Right lobe of liver (tissue), 6 donors: ENCODE measurements around the gene F13A1. TPM values are rescaled to one million over a fixed set of nuclear protein-coding genes. Genes with fewer than 3 reads are reported as not detected.

Source experiments
- ATAC-seq, 4 donors: fragments of 200-7000 bp; cut with Tn5 transposase; one replicate each; pipeline ENCODE4 v1.9.1; 2020; ENCODE audit warnings: mild to moderate bottlenecking in 4 of 4, moderate library complexity in 4 of 4
- DNase-seq, 3 donors: peaks; one replicate each; pipeline ENCODE4 v3.0.0-alpha.2; 2020
- H3K27ac ChIP-seq, 3 donors: fragments of 200-600 bp; one replicate each; pipeline ENCODE4 v1.8.0; 2022
- H3K27me3 ChIP-seq, 2 donors: fragments of 200-600 bp; one replicate each; pipeline ENCODE4 v1.8.0; 2022
- H3K36me3 ChIP-seq, 4 donors: fragments of 200-600 bp; sonication (generic) in 1 of 4; one replicate each; pipeline versions ENCODE4 v1.5.1 to v1.8.0; 2017 to 2022; ENCODE audit warnings: control low read depth in 1 of 4
- H3K4me1 ChIP-seq, 4 donors: fragments of 200-600 bp; sonication (generic) in 1 of 4; one replicate each; pipeline versions ENCODE4 v1.5.1 to v1.8.0; 2017 to 2022; ENCODE audit warnings: control low read depth in 1 of 4
- H3K4me3 ChIP-seq, 3 donors: fragments of 200-600 bp; one replicate each; pipeline ENCODE4 v1.8.0; 2022
- H3K9me3 ChIP-seq, 4 donors: fragments of 200-600 bp; sonication (generic) in 1 of 4; one replicate each; pipeline versions ENCODE4 v1.5.1 to v1.8.0; 2017 to 2022; ENCODE audit warnings: control low read depth in 1 of 4
- POLR2A ChIP-seq: fragments of 450-650 bp; IDR thresholded peaks from one replicate; pipeline ENCODE4 v1.6.1; 2017; ENCODE audit warnings: antibody characterized with exemption, mild to moderate bottlenecking
- WGBS: methylation state at CpG from one replicate; pipeline ENCODE4 v1.1.6; 2018; ENCODE audit warnings: low coverage, low lambda C conversion rate; ENCODE audit not compliant: insufficient coverage; ENCODE audit errors: missing lambda C conversion rate; 5-methylcytosine and 5-hydroxymethylcytosine counted together
- intact Hi-C, 2 donors: fragments of 100-400 bp; cut with DNase I; formaldehyde crosslinking; loops; one replicate each; pipeline versions ENCODE4 v1.11.2 to v1.14.1; 2022
- total RNA-seq, 6 experiments: library from RNA; depleted of rRNA in 2 of 6; stranded (reverse); fragments of >200 nt in 2 of 6; fragmentation: NEBNext Ultra II Directional in 3 of 6; extraction: Animal tissue kit (Norgen Biotek cat#: 25700) in 3 of 6; gene quantifications; one replicate each; pipeline versions ENCODE4 v1.1.0 to v1.2.4, GENCODE V29; 2016 to 2023
- TF ChIP-seq, protein P1 (sequence below), 4 donors: fragments of 200-600 bp in 3 of 4; fragments of 450-650 bp in 1 of 4; IDR thresholded peaks; one replicate each; pipeline versions ENCODE4 v1.5.1 to v1.8.0; 2016 to 2022; ENCODE audit warnings: antibody characterized with exemption in 4 of 4, mild to moderate bottlenecking in 2 of 4
- donor health status: DM: no; HTN: yes; CAD: no.
- donor health status: DM: no; HTN: no; CAD: no.
- donor health status: DM: no; HTN: no; CAD: no.
- donor health status: DM: no; HTN: yes; CAD: no.
- donor health status: DM: no; HTN: yes; CAD: no.

F13A1 gene
- total RNA-seq, 6 experiments from 2014 or later: 0.86 to 10.1 (median 2.1) TPM

DNA sequence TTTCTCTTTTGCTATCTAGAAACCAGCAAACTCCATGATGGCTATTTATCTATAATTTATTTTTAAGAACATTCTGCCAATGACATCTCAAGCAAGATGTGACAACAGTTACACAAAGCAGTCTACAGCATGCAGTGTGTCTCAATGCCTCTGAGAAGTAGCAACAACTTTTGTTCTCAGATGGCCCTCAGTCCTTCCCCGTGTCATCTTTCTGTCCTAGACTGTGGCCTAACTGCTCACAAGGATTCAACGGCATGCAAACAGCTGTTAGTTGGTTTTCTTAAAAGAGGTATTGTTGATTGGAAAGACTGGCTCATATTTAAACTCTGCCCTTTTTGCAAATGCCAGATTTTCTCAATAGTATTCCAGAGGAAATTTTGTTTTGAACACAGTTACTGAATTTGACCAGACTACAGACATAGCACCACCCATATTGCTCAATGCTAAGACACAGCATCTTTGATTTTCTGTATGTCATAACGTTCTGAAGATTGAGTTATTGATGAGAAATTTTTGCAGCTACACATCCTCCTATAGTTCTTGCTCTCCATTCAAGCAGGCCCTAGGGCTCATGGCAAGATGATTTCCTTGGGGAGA lies 26.1 kb upstream of the F13A1 start:
- no peaks in the 10 kb centered on the region for H3K36me3 ChIP-seq
- no peak overlapping the region for H3K4me3 ChIP-seq
- no peaks in the 10 kb centered on the region for H3K9me3 ChIP-seq
- TF ChIP-seq POLR2A: no peak
- TF ChIP-seq, protein P1, sequence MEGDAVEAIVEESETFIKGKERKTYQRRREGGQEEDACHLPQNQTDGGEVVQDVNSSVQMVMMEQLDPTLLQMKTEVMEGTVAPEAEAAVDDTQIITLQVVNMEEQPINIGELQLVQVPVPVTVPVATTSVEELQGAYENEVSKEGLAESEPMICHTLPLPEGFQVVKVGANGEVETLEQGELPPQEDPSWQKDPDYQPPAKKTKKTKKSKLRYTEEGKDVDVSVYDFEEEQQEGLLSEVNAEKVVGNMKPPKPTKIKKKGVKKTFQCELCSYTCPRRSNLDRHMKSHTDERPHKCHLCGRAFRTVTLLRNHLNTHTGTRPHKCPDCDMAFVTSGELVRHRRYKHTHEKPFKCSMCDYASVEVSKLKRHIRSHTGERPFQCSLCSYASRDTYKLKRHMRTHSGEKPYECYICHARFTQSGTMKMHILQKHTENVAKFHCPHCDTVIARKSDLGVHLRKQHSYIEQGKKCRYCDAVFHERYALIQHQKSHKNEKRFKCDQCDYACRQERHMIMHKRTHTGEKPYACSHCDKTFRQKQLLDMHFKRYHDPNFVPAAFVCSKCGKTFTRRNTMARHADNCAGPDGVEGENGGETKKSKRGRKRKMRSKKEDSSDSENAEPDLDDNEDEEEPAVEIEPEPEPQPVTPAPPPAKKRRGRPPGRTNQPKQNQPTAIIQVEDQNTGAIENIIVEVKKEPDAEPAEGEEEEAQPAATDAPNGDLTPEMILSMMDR (IDR thresholded peaks at IDR 0.05): no peak
- intact Hi-C loops: no loop called here
- DNase-seq (no peak), ATAC-seq (no peak)
- 51% methylated on average over 3 of the region's 3 CpGs for WGBS
- H3K4me1 ChIP-seq: peaks cover 0 to 2% (median 0%) of the 10 kb centered on the region in 4 donors
- no peaks in the 10 kb centered on the region for H3K27me3 ChIP-seq
- H3K27ac ChIP-seq: no peak overlapping the region

DNA sequence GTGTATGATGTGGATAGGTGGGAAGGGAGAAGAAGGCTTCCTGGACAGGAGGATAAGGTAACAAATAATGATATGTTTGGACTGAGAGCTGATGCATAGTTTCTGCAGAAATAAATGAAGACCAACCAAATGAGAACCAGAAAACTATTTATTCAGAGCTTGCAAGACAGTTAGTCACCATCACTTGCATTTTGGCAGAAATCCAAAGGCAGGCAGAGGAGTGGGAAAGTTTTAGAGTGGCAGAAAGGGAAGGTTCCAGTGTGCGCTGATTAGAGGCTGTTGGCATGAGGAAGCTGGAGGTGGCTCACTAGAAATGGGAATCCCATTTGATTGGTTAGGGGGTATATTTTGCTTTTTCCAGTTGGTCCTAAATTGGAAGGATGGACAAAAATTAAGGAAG lies 13.0 kb upstream of the F13A1 start:
- intact Hi-C loops: no loop called here
- Histone ChIP-seq H3K27ac (no peak overlapping the region), H3K4me3 (no peak overlapping the region), H3K36me3 (no peaks in the 10 kb centered on the region), H3K9me3 (no peaks in the 10 kb centered on the region), H3K4me1 (no peaks in the 10 kb centered on the region), H3K27me3 (no peaks in the 10 kb centered on the region)
- ATAC-seq (no peak), DNase-seq (no peak)
- 73% methylated on average over 1 of the region's 1 CpG for WGBS
- TF ChIP-seq, protein P1 (IDR thresholded peaks at IDR 0.05): no peak

DNA sequence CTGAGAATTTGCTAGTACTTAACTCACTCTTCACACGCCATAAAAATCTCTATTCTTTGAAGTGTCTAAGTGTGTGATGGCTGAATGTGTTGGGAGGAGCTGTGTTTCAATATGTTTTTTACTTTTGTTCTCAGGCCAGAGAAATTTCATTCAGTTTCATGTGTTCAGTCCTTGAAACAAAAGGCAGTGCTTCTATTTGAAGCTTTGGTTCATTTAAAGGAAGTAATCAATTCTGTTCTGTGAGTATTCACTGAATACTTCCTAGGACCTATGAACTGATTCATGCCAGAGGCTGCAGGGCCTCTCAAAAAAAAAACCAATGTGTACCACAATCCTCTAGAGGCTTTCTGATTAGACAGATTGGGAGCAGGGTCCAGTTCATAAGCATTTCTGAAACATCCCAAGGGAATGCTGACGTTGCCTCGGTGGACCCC lies 12.4 kb upstream of the F13A1 start:
- no peaks in the 10 kb centered on the region for H3K4me1 ChIP-seq
- no peak for TF ChIP-seq POLR2A
- TF ChIP-seq, protein P1 (IDR thresholded peaks at IDR 0.05): no peak
- intact Hi-C loops: no loop called here
- ATAC-seq (no peak), DNase-seq (no peak)
- H3K4me3 ChIP-seq: no peak overlapping the region
- H3K27ac ChIP-seq: no peak overlapping the region
- no peaks in the 10 kb centered on the region for H3K9me3 ChIP-seq
- H3K27me3 ChIP-seq: no peaks in the 10 kb centered on the region
- H3K36me3 ChIP-seq: no peaks in the 10 kb centered on the region
- 48% methylated on average over 3 of the region's 3 CpGs for WGBS

DNA sequence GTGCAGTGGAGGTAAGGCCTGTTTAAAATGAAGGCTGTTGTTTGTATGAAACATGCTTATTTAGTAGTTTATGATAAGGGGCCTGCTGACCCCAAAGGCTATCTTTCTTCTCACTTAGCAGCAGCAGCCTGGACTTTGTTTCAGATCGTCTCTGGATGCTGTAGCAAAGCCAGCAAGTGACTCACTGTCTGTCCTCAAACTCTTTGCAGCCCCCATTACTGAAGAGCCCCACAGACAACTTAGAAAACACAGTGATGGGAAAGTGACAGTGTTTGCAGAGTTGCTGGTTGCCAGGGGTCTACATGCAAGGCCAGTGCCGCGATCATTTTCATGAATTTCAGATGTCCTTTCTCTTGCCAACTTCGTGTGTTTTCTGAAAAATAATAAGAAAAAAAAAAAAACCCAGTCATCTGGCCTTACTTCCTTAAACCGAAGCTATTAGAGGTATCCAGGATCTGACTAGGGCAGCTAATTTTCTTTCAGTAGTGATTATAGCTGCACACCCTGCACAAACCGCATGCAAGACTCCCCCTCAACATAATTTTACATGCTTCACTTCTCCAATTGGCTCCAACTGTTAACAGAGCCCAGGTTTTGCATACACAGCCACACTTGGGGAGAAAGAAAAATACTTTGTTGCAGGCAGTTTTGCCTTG lies 11.6 kb upstream of the F13A1 start:
- WGBS: 37% methylated on average over 6 of the region's 6 CpGs

More for the DNA sequence above, 11.6 kb upstream of the F13A1 start:
- peak in 3 of 4 donors; percentile 22 to 60 (median 44) for ATAC-seq
- H3K36me3 ChIP-seq: no peaks in the 10 kb centered on the region
- DNase-seq: no peak
- no peak overlapping the region for H3K4me3 ChIP-seq
- H3K4me1 ChIP-seq: no peaks in the 10 kb centered on the region
- H3K27me3 ChIP-seq: no peaks in the 10 kb centered on the region
- TF ChIP-seq POLR2A: no peak
- TF ChIP-seq, protein P1 (IDR thresholded peaks at IDR 0.05): no peak
- intact Hi-C loops: no loop called here
- H3K27ac ChIP-seq: no peak overlapping the region
- no peaks in the 10 kb centered on the region for H3K9me3 ChIP-seq
